Measurements from ENCODE around the gene RBFA.

DNA sequence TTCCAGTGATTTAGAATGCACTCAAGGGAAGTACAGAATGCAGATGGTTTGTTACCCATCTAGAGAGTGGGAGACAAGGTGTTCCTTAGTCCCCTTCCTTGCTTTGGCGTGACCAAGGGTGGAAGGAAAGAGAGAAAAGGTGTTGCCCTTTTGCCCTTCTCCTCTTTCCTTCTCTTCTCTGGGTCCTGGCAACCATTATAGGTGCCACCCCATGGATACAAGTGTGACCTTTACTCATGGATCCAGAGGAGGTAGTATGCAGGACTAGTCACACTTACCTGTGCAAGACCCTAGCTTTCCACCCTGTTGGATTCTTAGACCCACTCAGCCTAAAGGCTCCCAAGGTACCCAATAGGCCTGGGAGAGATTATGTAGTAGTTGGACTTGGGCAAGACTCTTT is 11.6 kb upstream of the RBFA start:
- TF ChIP-seq REST (IDR thresholded peaks at IDR 0.05; ENCODE audit: borderline replicate concordance in 1 of 2, low read depth in 1 of 2, low read length in 2 of 2) (no peak), SETDB1 (CRISPR knock-in tag; IDR thresholded peaks at IDR 0.05; ENCODE audit: borderline replicate concordance) (peak; percentile 97)

Data from HepG2 (cell line).